ENCODE results near the gene NISCH. TPM values are rescaled to one million over a fixed set of nuclear protein-coding genes. Genes with fewer than 3 reads are reported as not detected.
A peak's percentile ranks its signal among the peaks of the same experiment; 100 is the strongest.

The NISCH gene
- total RNA-seq, 1 experiment from 2014 or later: 104 TPM

DNA sequence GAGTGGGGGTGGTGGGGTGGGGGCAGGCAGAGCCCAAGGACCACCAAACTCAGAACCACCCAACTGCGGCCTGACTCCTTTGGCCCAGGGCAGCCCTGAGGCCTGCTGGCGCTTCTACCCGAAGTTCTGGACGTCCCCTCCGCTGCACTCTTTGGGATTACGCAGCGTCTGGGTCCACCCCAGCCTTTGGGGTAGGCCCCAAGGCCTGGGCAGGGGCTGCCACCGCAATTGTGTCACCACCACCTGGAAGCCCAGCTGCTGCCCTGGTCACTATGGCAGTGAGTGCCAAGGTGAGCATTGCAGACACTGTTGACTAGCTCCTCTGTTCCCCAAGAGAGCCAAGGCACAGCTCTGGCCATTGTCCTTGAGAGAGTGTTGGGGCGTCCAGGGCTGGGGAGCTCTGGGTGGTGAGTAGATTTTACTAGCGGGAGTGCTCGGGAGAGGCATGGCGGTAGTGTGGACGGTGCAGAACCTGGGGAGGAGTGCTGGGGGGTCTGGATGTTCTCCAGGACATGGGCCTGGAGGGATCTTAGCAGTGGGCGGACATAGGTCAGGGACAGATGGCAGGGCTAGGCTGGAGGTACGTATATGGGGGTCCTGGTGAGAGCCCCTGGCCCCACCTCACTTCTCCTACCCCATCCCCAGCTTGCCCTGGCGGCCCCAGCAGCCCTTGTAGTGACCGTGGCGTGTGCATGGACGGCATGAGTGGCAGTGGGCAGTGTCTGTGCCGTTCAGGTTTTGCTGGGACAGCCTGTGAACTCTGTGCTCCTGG lies 65.5 kb downstream of the NISCH start:
- H3K27ac Mint-ChIP-seq: peak overlapping the region in 1 of 3 experiments; percentile 35; a peak in 3 of 7 replicates
- H3T11ph ChIP-seq (ENCODE audit: low read length): no peak overlapping the region
- DNase-seq: no peak
- H3K18ac ChIP-seq (ENCODE audit: insufficient read length, low read depth, low read length): no peak overlapping the region
- H3K27me3 Mint-ChIP-seq (ENCODE audit: low read depth): peaks cover 2% of the 10 kb centered on the region
- TF ChIP-seq, protein P1, sequence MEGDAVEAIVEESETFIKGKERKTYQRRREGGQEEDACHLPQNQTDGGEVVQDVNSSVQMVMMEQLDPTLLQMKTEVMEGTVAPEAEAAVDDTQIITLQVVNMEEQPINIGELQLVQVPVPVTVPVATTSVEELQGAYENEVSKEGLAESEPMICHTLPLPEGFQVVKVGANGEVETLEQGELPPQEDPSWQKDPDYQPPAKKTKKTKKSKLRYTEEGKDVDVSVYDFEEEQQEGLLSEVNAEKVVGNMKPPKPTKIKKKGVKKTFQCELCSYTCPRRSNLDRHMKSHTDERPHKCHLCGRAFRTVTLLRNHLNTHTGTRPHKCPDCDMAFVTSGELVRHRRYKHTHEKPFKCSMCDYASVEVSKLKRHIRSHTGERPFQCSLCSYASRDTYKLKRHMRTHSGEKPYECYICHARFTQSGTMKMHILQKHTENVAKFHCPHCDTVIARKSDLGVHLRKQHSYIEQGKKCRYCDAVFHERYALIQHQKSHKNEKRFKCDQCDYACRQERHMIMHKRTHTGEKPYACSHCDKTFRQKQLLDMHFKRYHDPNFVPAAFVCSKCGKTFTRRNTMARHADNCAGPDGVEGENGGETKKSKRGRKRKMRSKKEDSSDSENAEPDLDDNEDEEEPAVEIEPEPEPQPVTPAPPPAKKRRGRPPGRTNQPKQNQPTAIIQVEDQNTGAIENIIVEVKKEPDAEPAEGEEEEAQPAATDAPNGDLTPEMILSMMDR (conservative IDR thresholded peaks at IDR 0.05): no peak
- H3K23ac ChIP-seq (ENCODE audit: insufficient read length, low read depth, low read length): no peak overlapping the region
- no peak overlapping the region for H4K8ac ChIP-seq (replicated peaks; ENCODE audit: insufficient read length, low read depth, low read length)
- H3K4me1 ChIP-seq (ENCODE audit: insufficient read depth, low read length): no peaks in the 10 kb centered on the region
- H3K4me2 ChIP-seq (ENCODE audit: insufficient read depth, insufficient read length, low read length): no peak overlapping the region
- H3K27me3 ChIP-seq (ENCODE audit: insufficient read depth, low read length): no peaks in the 10 kb centered on the region
- no peak overlapping the region for H4K5ac ChIP-seq (ENCODE audit: insufficient read length, low read depth, low read length)
- no peak overlapping the region for H4K91ac ChIP-seq (ENCODE audit: insufficient read length, low read depth, low read length)
- no peak overlapping the region for H2BK15ac ChIP-seq (ENCODE audit: low read depth, low read length)
- no peak overlapping the region for H2BK120ac ChIP-seq (ENCODE audit: low read depth, low read length, poor library complexity, severe bottlenecking)
- peaks cover 6 to 7% of the 10 kb centered on the region in 2 experiments; a peak in 3 of 4 replicates for H3K4me1 Mint-ChIP-seq
- H2BK5ac ChIP-seq (ENCODE audit: insufficient read length, low read length): no peak overlapping the region
- no peak overlapping the region for H2BK20ac ChIP-seq (ENCODE audit: low read depth, low read length, poor library complexity, severe bottlenecking)
- H3K9me3 Mint-ChIP-seq: no peaks in the 10 kb centered on the region
- no peak overlapping the region for H3K27ac ChIP-seq (ENCODE audit: insufficient read length, low read depth, low read length)
- H3K9me3 ChIP-seq (ENCODE audit: control insufficient read depth, low read depth, low read length): no peaks in the 10 kb centered on the region
- H3K23me2 ChIP-seq (ENCODE audit: insufficient read length, low read depth, low read length, poor library complexity, severe bottlenecking): no peaks in the 10 kb centered on the region
- no peaks in the 10 kb centered on the region for H3K79me2 ChIP-seq (ENCODE audit: insufficient read depth, low read length)
- H4K20me1 ChIP-seq (ENCODE audit: control insufficient read depth, insufficient read depth, insufficient read length): peaks cover 3% of the 10 kb centered on the region
- no peak overlapping the region for H3K4ac ChIP-seq (ENCODE audit: low read depth, low read length)
- peaks cover 9 to 25% (median 20%) of the 10 kb centered on the region in 3 experiments; a peak in 6 of 7 replicates for H3K36me3 Mint-ChIP-seq (ENCODE audit: insufficient read depth in 1 of 3, low read depth in 3 of 3)
- H2AK5ac ChIP-seq (ENCODE audit: insufficient read length, low read length): no peak overlapping the region
- H2BK12ac ChIP-seq (ENCODE audit: insufficient read length, low read depth, low read length): no peak overlapping the region
- no peak overlapping the region for H3K9ac ChIP-seq (ENCODE audit: extremely low read depth, insufficient read length, low read length)
- no CpG with 5 or more reads among the region's 20 CpGs for WGBS (ENCODE audit: extremely low coverage, insufficient read length, low lambda C conversion rate)
- H3K14ac ChIP-seq (ENCODE audit: insufficient read depth, low read length): no peak overlapping the region
- H3K79me1 ChIP-seq (ENCODE audit: insufficient read depth, low read depth, low read length, poor library complexity, severe bottlenecking): no peaks in the 10 kb centered on the region
- H3K4me3 Mint-ChIP-seq: no peak overlapping the region
- no peak overlapping the region for H2AFZ ChIP-seq (ENCODE audit: low read length)
- no peak overlapping the region for H3K56ac ChIP-seq (ENCODE audit: insufficient read length, low read depth, low read length)

All from H9 (cell line).